ENCODE results near the gene RHOC.
"Not testable (repeated sequence)": the region's sequence is repeated elsewhere in the genome, so short reads cannot be mapped to it uniquely, and the experiment has no call there.

RHOC gene

DNA sequence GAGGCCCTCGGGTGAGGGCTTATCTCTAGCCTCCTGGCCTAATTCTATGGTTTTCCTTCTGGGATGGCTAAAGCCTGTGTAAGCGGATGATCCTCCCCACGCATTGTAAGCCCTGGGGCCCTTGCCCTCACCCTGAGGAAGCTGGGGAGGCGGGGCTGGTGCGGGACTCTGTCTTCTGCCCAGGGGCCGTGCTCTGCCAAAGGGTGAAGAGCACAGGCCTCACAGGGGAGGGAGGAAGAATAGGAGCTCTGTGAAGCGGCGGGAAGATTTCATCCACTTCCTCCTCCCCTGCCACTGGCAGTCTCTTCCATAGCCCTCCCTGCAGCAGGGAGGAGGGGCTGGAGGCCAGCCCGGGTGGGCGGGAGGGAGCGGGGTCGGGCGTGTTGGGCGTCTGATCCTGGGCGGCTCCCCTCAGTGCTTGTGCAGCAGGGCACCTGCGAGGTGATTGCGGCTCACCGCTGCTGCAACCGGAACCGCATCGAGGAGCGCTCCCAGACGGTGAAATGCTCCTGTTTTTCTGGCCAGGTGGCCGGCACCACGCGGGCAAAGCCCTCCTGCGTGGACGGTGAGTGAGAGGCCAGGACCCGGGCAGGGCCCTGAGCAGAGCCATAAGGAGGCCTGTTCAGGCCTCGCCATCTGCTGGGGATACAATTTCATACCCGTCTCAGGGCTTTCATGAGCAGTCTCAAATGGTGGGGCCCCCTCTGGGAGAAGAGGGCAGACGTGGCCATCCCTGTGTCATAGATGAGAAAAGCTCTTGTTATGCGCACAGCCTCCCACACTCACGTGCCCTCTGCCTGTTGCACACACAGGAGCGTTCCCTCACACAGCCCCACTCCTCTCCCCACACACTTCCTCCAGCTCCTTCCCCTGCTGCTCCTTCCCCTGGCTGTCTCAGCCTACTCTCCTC is 15.9 kb upstream of the RHOC start:
- DNase-seq, result no peak

DNA sequence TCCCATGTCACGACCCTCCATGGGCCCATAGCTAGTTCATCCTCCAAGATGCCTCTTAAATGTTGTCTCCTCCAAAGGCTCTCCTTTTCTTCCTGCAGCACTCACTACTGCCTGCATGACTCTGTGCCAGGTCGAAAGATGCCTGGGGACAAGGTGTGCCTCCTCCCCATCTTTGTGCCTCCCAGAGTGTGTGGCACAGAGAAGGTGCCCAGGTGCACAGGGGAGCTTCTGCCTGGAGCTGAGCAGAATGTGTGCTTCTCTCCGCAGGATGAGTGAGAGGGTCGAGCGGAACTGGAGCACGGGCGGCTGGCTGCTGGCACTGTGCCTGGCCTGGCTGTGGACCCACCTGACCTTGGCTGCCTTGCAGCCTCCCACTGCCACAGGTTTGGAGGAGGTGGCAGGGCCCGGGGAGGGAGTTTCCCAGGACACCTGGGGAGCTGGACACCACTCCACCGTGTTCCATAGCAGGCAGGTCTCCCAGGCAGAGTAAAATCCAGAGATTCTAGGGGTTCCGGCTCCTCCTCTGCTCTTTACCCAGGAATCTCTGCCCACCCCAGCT is 15.1 kb upstream of the RHOC start:
- no peak for DNase-seq
- H3K9me3 Mint-ChIP-seq, result no peaks in the 10 kb centered on the region
- peaks cover 41 to 54% of the 10 kb centered on the region in 2 donors for H3K27me3 Mint-ChIP-seq
- H3K4me1 Mint-ChIP-seq, result peaks cover 16 to 34% of the 10 kb centered on the region in 2 donors
- no peak overlapping the region for H3K27ac Mint-ChIP-seq
- no peaks in the 10 kb centered on the region for H3K36me3 Mint-ChIP-seq
- H3K4me3 Mint-ChIP-seq, result no peak overlapping the region
- no peak for ATAC-seq (replicated peaks)

More for the DNA sequence above, 15.9 kb upstream of the RHOC start:
- no peaks in the 10 kb centered on the region for H3K36me3 Mint-ChIP-seq
- no peak overlapping the region for H3K4me3 Mint-ChIP-seq
- no peak overlapping the region for H3K27ac Mint-ChIP-seq
- peak; percentile 15 to 19 for ATAC-seq (replicated peaks)
- peaks cover 41 to 54% of the 10 kb centered on the region in 2 donors for H3K27me3 Mint-ChIP-seq
- peaks cover 11 to 26% of the 10 kb centered on the region in 2 donors for H3K4me1 Mint-ChIP-seq
- no peaks in the 10 kb centered on the region for H3K9me3 Mint-ChIP-seq

DNA sequence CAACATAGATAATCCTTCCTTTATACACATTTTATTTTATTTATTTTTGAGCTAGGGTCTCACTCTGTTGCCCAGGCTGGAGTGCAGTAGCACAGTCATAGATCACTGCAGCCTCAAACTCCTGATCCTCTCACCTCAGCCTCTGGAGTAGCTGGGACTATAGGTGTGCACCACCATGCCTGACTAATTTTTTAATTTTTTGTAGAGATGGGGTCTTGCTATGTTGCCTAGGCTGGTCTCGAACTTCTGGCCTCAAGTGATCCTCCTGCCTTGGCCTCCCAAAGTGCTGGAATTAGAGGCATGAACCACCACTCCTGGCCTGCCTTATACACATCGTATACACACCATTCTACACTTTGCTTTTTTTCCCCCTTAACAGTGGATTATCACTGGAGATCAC is 14.4 kb upstream of the RHOC start:
- H3K4me3 Mint-ChIP-seq; H3K27ac Mint-ChIP-seq; DNase-seq; H3K9me3 Mint-ChIP-seq; H3K36me3 Mint-ChIP-seq; ATAC-seq (replicated peaks): not testable (repeated sequence)
- peaks cover 21 to 40% of the 10 kb centered on the region in 2 donors for H3K4me1 Mint-ChIP-seq
- H3K27me3 Mint-ChIP-seq, result peaks cover 41 to 54% of the 10 kb centered on the region in 2 donors

DNA sequence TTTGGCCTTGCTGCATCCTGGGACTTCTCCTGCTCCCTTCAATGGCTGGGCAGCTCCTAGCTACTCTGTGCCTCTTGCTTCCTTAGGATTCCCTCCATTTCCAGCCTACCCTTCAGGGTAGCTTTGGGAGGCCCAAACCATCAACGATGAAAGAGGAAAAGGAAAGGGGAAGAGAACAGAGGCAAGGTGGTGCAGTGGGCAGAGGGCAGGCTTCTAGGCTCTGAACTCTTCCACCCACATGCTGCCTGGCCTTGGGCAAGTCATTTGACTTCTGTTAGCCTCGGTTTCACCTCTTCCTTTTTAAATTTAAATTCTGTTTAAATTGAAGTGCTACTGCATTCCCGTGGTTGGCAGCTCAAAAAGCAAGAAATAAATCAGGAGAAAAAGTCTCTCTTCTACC is 13.9 kb upstream of the RHOC start:
- DNase-seq, result no peak
- no peaks in the 10 kb centered on the region for H3K9me3 Mint-ChIP-seq
- peaks cover 41 to 54% of the 10 kb centered on the region in 2 donors for H3K27me3 Mint-ChIP-seq
- peaks cover 25 to 44% of the 10 kb centered on the region in 2 donors for H3K4me1 Mint-ChIP-seq
- H3K36me3 Mint-ChIP-seq, result no peaks in the 10 kb centered on the region
- H3K4me3 Mint-ChIP-seq, result no peak overlapping the region
- ATAC-seq (replicated peaks), result no peak
- no peak overlapping the region for H3K27ac Mint-ChIP-seq

DNA sequence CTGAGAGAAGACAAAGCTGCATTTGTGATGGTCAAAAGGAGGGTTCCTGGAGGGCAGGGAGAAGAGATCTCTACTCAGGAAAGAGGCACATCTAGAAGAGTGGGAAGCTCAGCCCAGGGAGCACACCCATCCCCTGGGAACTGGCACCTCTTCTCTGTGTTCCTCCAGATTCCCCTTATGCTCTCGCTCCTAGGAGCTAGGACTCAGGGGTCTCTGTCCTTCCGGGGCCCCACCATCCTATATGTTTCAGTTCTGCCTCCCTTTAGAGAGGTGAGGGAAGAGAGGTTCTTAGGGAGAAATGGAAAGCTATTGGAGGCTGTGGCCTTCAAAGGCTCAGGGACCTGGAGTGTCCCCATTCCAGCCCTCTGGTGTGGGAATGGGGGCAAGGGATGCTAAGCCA is 12.8 kb upstream of the RHOC start:
- H3K27ac Mint-ChIP-seq, result no peak overlapping the region
- no peak for ATAC-seq (replicated peaks)
- H3K4me3 Mint-ChIP-seq, result no peak overlapping the region
- DNase-seq, result no peak
- H3K9me3 Mint-ChIP-seq, result no peaks in the 10 kb centered on the region
- peaks cover 30 to 51% of the 10 kb centered on the region in 2 donors for H3K4me1 Mint-ChIP-seq
- H3K27me3 Mint-ChIP-seq, result peaks cover 41 to 54% of the 10 kb centered on the region in 2 donors
- no peaks in the 10 kb centered on the region for H3K36me3 Mint-ChIP-seq

DNA sequence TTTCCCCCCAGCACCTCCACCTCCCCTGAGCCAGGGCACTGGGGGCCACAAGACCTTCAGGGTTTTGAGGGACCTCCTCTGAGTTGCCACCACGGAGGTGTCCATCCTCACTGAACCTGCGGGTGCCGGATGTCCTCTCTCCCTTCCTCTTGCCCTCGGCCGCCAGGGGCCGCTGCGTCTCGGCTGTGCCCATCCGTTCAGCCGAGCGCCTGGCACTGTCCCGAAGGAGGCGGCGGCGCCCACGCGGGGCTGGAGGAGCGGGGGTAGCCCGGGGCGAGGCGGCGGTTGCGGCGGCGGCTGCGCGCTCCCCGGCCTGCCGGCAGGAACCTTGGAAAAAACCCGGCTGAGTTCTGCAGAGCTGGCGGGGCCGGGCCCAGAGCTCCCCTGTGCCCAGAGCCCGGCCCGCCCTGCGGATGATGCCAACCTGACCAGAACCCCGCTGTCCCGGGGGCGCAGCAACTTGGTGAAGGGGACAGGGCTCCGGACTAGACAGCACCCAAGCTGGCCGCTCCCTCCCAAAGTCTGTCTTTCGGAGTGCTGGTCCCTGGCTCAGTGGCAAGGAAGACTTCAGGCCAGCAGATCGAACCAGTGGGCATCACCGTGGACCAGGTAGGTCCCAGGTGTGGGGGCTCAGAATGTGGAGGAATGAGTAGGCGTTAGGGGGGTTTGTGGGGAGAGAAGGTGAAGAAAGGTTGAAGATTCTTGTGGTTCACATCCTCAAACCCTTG is 11.9 kb upstream of the RHOC start:
- Mint-ChIP-seq H3K4me3 (peak overlapping the region; percentile 67 to 76), H3K36me3 (no peaks in the 10 kb centered on the region), H3K9me3 (no peaks in the 10 kb centered on the region), H3K4me1 (peaks cover 36 to 60% of the 10 kb centered on the region in 2 donors), H3K27me3 (peaks cover 40 to 49% of the 10 kb centered on the region in 2 donors), H3K27ac (peak overlapping the region; percentile 65)
- peak; percentile 51 for DNase-seq
- ATAC-seq (replicated peaks), result peak; percentile 34 to 35

DNA sequence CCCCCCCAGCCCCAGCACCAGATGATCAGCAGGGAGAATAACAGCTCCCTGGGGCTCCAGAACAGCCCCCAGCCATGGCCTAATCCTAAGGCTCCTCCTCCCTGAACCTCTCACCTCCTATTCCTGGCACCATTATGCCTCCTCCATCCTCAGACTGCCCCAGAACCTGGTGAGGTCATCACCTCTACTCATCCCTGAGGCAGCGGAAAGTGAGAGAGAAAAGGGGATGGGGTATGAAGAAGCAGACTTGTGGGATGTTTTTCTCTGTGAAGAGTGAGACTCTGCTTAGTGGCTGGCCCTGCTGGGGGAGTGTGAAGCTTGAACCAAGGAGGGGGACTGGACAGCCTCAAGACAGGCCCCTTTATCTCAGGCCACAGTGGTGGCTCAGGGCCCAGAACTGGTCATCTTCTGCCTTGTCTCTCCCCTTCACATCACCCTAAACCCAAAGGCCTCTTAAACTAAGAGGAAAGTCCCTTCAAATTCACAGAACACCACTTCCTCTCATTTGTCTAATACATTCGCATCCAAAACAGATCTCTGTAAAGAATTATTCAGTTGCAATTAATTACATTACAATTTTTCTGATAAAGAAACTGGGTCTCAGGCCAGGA is 10.4 kb upstream of the RHOC start:
- Mint-ChIP-seq H3K36me3 (no peaks in the 10 kb centered on the region), H3K9me3 (no peaks in the 10 kb centered on the region), H3K4me1 (peaks cover 42 to 57% of the 10 kb centered on the region in 2 donors), H3K27me3 (peaks cover 28 to 35% of the 10 kb centered on the region in 2 donors), H3K4me3 (no peak overlapping the region), H3K27ac (peak overlapping the region; percentile 14)
- DNase-seq (no peak), ATAC-seq (replicated peaks) (no peak)

DNA sequence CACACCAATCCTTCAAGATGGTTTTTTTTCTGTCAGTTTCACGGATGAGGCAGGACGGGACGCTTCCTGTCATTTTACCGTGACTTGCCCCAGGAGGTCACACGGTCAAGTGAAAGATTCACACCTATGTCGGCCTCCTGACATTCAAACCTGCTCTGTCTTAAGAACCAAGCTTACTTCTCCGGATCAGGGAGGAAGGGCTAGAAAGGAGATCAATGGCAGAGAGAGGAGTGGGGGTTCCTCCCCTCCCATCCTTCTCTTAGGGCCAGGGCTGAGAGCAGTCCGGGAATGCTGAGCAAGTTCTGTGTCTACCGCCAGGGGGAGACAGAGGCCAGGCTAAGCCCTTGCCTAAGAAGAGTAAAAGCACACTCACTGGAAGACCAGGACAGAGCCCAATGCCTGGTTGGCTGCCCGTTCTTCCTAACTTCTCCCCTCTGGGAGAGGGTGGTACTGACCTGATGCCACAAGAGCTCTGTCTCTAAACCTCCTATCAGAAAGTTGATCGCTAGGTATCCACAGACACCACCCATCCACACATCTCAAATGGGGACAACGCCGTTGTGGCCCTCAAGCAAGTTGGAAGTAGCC is 9.3 kb upstream of the RHOC start:
- peak; percentile 29 to 42 for ATAC-seq (replicated peaks)
- no peaks in the 10 kb centered on the region for H3K9me3 Mint-ChIP-seq
- peak overlapping the region; percentile 47 for H3K27ac Mint-ChIP-seq
- H3K4me3 Mint-ChIP-seq, result peak overlapping the region; percentile 90 to 95
- H3K27me3 Mint-ChIP-seq, result peaks cover 18 to 24% of the 10 kb centered on the region in 2 donors
- peaks cover 44 to 65% of the 10 kb centered on the region in 2 donors for H3K4me1 Mint-ChIP-seq
- no peaks in the 10 kb centered on the region for H3K36me3 Mint-ChIP-seq
- peak; percentile 67 for DNase-seq

DNA sequence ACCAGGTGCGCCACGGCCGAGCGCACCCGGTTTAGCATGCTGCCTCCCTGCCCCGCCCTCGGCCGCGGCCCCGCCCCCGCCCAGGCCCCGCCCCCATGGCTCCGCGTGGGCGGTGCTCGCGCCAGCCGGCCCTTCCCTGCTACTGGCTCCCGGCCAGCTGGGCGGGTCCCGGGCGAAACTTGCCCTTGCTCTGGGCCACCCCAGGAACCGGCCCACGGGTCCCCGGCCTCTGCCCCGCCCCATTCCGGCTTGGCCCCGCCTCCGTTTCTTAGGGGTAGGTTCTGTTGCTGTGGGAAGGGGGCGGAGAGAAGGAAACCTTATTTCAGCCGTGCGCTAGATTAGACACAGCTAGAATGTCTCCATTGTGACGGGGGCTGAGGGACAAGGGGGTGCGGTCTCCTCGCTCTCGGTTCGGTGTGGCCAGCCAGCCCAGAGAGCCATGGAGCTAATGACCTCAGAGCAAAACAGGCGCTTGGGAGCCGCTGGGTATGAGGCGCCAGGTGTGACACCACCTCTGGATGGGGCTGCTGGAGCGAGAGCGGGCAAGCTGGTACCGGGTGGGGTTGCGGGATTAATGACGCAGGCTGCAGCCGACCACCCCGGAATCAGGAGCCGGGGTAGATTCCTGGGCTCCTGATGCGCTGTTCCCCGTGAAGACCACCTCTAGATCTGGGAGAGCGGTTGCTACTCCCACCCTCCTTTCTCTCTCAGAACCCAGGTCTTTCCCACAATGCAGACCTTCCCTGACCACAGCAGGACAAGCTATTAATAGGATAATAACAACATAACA is 8.5 kb upstream of the RHOC start, which contains the start of gene PPM1J:
TSS of gene PPM1J (minus strand) at position 69 of the 790 bp plus-strand sequence. CDS start at position 38, 31 bp downstream.
- H3K27ac Mint-ChIP-seq, result peak within 1 kb of the TSS; percentile 77
- peak within 1 kb of the TSS; percentile 90 to 95 for H3K4me3 Mint-ChIP-seq
- peaks cover 44 to 65% of the 10 kb centered on the region in 2 donors for H3K4me1 Mint-ChIP-seq
- peak; percentile 77 to 85 for ATAC-seq (replicated peaks)
- H3K27me3 Mint-ChIP-seq, result peaks cover 18 to 22% of the 10 kb centered on the region in 2 donors
- no peaks in the 10 kb centered on the region for H3K36me3 Mint-ChIP-seq
- H3K9me3 Mint-ChIP-seq, result no peaks in the 10 kb centered on the region
- DNase-seq, result peak; percentile 96

DNA sequence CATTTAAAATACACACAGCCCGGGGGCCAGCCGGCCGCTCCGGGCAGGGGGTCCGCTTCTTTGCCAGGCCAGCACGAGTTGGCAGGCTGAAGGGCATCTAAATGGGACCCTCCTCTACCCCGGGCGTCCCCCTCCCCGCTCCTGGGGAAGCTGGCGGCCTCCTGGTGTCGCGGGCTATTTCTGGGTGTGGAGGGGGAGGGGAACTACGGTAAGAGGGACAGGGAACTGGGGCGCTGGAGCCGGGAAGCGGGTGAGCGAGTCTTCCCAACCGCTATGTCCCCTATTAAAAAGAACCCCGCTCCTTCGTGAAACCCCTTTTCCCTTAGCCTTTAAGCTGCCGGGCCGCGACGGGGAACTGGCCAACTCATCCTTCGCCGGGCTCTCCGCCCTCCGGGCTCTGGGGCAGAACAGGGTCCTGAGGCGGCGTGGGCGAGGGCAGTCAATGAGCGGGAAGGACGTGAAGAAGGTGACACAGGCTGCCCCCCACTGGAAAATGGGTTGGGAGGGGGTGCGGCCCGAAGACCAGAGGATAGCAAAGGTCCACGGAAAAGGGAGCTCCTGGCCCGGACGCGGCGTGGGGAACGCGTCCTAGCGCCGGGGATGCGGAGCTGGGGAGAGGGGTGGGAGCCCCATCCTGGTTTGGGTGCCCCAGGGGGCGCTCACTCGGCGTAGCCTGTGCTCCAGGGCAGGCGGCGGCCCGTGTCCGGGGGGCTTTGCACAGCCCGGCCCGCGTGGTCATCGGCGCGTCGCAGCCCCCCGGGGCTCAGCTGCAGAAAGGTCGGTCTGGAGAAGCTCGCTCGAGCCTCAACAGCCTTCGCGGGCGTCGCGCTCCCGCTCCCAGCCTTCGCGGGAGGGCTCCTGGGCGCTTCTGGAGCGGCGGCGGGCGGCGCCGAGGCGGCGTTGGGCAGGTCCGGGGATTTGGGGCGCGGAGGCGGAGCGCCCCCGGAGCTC is 7.7 kb upstream of the RHOC start:
- Mint-ChIP-seq H3K27ac (peak overlapping the region; percentile 77), H3K36me3 (no peaks in the 10 kb centered on the region), H3K4me1 (peaks cover 44 to 65% of the 10 kb centered on the region in 2 donors), H3K27me3 (peaks cover 10 to 13% of the 10 kb centered on the region in 2 donors), H3K9me3 (no peaks in the 10 kb centered on the region), H3K4me3 (peak overlapping the region; percentile 90 to 95)
- ATAC-seq (replicated peaks) (peak; percentile 27 to 28), DNase-seq (no peak)

DNA sequence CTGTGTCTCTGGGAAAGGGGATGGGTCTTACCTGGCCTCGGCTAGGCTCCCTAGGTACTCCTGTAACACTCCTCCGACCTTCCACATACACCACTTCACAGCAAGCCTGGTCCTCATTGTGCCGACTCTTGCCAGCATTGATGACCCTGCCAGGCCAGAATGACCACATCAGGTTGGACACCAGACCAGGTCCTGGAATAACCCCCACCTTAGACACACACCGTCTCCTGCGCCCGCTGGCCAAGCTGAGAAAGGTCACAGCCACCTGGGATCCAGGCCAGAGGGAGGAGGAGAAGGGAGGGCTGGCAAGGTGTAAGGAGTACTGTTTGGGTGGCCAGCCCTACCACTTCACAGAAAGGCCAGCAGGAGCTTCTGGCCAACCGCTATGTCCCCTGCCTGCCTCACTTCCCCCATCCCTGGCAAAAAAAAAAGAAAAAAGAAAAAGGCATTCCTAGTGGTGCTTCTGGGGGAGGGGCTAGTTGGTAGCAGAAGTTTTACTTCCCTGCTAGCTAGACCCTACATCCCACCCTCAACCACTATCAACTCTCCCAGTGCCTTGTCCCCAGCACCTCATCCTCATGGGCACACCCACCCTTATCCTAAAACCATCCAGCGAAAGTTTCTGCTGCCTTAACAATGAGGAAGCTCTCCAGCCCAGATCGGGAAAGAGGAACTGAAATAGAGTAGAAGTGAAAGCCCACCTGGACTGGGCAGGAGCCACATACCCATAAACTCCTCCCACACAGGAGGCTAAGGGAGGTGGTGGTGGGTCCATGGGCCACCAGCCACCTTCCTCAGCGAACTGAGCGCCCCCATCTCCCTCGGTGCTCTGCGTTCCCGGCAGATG is 6.8 kb upstream of the RHOC start:
- DNase-seq, result peak; percentile 48

More for the DNA sequence above, 6.8 kb upstream of the RHOC start:
- no peaks in the 10 kb centered on the region for H3K9me3 Mint-ChIP-seq
- peaks cover 42 to 60% of the 10 kb centered on the region in 2 donors for H3K4me1 Mint-ChIP-seq
- H3K27me3 Mint-ChIP-seq, result peaks cover 3 to 4% of the 10 kb centered on the region in 2 donors
- peak overlapping the region; percentile 48 for H3K27ac Mint-ChIP-seq
- ATAC-seq (replicated peaks), result peak; percentile 44 to 51
- H3K4me3 Mint-ChIP-seq, result peak overlapping the region; percentile 90 to 95
- H3K36me3 Mint-ChIP-seq, result no peaks in the 10 kb centered on the region
